Subcutaneous abdominal adipose tissue (tissue), 5 donors: ENCODE results near the gene RTN4RL2.
A peak's percentile ranks its signal among the peaks of the same experiment; 100 is the strongest.

Experiments used
- H3K27ac ChIP-seq: one replicate; pipeline ENCODE4 v1.7.0; 2013; ENCODE audit warnings: low read depth, mild to moderate bottlenecking, inconsistent platforms, low read length, moderate library complexity
- H3K27me3 ChIP-seq, 5 donors: one replicate each; pipeline ENCODE4 v1.7.0; 2013; ENCODE audit warnings: low read length in 5 of 5, inconsistent platforms in 1 of 5; ENCODE audit not compliant: control insufficient read depth in 5 of 5, insufficient read depth in 4 of 5
- H3K36me3 ChIP-seq, 5 donors: one replicate each; pipeline ENCODE4 v1.7.0; 2013; ENCODE audit warnings: low read length in 5 of 5; ENCODE audit not compliant: control insufficient read depth in 5 of 5, insufficient read depth in 5 of 5
- H3K4me1 ChIP-seq, 5 donors: one replicate each; pipeline ENCODE4 v1.7.0; 2013; ENCODE audit warnings: low read length in 5 of 5, mild to moderate bottlenecking in 3 of 5, moderate library complexity in 1 of 5; ENCODE audit not compliant: control insufficient read depth in 5 of 5, insufficient read depth in 5 of 5
- H3K4me3 ChIP-seq, 5 donors: one replicate each; pipeline ENCODE4 v1.7.0; 2013; ENCODE audit warnings: low read length in 5 of 5, low read depth in 1 of 5
- H3K9ac ChIP-seq, 5 donors: one replicate each; pipeline ENCODE4 v1.7.0; 2013; ENCODE audit warnings: low read length in 5 of 5, mild to moderate bottlenecking in 4 of 5, moderate library complexity in 3 of 5
- H3K9me3 ChIP-seq, 5 donors: one replicate each; pipeline ENCODE4 v1.7.0; 2013; ENCODE audit warnings: low read length in 5 of 5; ENCODE audit not compliant: control insufficient read depth in 5 of 5
- donor health status: healthy.
- donor health status: healthy.
- donor health status: healthy.
- donor health status: healthy.
- donor health status: healthy.

Gene RTN4RL2

DNA sequence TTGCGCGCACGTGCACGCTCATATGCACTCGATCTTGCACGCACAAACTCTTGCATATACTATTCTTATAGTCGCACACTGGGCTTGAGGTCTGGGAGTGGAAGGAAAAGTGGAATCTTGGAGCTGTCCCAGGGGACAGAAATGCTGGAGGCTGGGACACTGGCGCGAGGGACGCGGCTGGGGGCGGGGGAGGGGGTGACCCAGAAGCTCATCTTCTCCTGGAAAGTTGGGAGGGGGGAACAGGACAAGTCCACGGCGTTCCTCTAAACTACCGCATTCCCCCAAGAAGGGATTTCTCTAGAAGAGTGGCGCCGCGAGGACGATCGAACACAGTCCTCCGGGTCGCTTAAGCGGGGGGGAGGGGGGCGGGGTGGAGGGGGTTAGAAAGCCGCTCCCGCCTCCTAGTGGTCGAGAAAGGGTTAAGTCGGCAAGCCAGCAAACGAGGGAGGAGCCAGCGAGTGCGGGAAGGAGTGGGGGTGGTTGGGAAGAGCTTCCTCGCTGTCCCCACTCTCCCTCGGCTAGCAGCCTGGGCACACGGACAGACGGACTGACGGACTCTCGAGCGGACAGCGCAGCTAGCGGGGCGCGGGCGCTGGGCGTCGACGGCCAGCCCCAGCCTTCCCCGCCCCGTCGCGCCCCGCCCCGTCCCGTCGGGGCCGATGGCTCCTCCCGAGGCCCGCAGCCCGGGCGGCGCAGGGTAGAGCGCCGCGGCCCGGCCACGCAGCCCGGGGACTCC is at the start of gene RTN4RL2:
RTN4RL2 (plus strand) TSS at position 507 of the 736 bp plus-strand sequence. CDS start 338 bp downstream, outside the sequence.
- no peak within 1 kb of the TSS for H3K27ac ChIP-seq
- H3K4me3 ChIP-seq, result peak within 1 kb of the TSS; percentile 54 to 64 (median 57)
- H3K36me3 ChIP-seq, result no peaks in the 10 kb centered on the region
- peak within 1 kb of the TSS in 1 of 5 donors; percentile 39 for H3K9ac ChIP-seq
- H3K9me3 ChIP-seq, result no peaks in the 10 kb centered on the region
- peaks cover 3 to 38% (median 30%) of the 10 kb centered on the region in 5 donors for H3K4me1 ChIP-seq
- peaks cover 13 to 33% (median 21%) of the 10 kb centered on the region in 5 donors for H3K27me3 ChIP-seq

DNA sequence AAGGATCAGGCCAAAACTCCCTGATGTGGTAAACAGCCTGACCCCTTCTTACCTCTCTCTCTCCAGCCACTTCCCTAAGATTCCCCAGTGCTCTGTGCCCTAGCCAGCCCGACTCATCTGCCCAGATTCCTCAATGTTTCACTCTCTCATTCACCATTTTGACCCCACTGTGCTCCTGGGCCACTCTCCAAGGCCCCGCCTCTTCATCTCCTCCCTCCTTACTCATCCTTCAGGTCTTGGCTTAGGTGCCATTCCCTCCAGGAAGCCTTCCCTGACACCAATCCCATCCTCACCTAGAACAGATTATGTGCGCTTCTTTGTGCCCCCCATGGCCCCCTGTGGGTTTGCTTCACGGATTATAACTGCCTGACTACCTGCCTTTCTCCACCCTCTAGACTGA is 46.6 kb upstream of the RTN4RL2 start:
- Histone ChIP-seq H3K36me3 (peaks cover 10 to 75% (median 64%) of the 10 kb centered on the region in 5 donors), H3K4me1 (peaks cover 4 to 38% (median 20%) of the 10 kb centered on the region in 5 donors), H3K9me3 (no peaks in the 10 kb centered on the region), H3K4me3 (no peak overlapping the region), H3K9ac (no peak overlapping the region), H3K27ac (peak overlapping the region; percentile 24), H3K27me3 (no peaks in the 10 kb centered on the region)

DNA sequence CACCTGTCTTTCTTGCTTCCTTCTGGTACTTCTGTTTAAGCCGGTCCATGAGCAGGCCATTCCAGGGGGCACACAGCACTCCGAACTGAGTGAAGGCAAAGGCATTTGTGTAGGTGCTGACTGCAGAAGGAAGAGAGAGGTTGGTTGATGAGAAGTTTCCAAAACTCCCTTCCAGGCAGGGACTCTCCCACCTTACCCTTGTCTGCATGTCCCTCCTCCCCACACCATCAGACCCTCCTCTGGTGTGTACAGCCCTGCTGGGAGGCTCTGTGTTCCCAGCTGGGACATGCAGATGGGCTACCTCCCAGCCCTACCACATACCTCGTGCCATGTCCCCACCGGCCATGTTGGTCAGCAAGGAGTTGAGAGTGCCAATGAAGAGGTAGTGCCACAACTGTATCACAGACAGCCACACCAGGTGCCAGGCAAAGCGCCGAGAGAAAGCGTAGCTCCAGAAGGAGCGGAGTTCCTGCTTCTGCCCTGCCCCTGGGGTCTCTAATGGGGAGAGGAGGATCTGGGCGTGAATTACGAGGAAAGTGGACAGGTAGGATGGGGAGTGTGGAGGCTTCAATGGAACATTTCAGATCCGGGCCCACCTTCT is 45.6 kb upstream of the RTN4RL2 start:
- Histone ChIP-seq H3K4me3 (no peak overlapping the region), H3K27ac (no peak overlapping the region), H3K36me3 (peaks cover 10 to 74% (median 58%) of the 10 kb centered on the region in 5 donors), H3K27me3 (no peaks in the 10 kb centered on the region), H3K4me1 (peaks cover 4 to 38% (median 20%) of the 10 kb centered on the region in 5 donors), H3K9me3 (no peaks in the 10 kb centered on the region), H3K9ac (no peak overlapping the region)

DNA sequence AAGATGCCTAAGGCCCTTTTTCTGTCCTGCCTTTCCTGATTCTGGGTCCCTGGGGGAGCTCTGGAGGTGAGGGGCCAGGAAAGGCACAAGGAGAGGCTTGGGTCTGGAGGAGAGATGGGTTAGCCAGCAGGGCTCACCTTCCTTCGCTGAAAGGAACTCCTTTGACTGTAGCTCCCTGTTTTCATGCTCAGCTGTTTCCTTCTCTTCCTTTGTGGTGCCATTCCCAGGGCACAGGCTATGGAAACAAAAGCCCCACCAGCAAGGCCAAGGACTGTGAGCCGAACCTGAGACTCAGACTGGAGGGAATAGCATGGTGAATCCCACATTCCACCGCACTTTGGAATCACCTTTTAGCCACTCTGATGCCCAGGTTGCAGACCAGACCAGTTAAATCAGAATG is 43.9 kb upstream of the RTN4RL2 start:
- H3K36me3 ChIP-seq, result peaks cover 10 to 80% (median 65%) of the 10 kb centered on the region in 5 donors
- H3K4me1 ChIP-seq, result peaks cover 4 to 36% (median 20%) of the 10 kb centered on the region in 5 donors
- no peak overlapping the region for H3K9ac ChIP-seq
- no peaks in the 10 kb centered on the region for H3K9me3 ChIP-seq
- H3K27me3 ChIP-seq, result no peaks in the 10 kb centered on the region
- no peak overlapping the region for H3K4me3 ChIP-seq
- peak overlapping the region; percentile 34 for H3K27ac ChIP-seq

DNA sequence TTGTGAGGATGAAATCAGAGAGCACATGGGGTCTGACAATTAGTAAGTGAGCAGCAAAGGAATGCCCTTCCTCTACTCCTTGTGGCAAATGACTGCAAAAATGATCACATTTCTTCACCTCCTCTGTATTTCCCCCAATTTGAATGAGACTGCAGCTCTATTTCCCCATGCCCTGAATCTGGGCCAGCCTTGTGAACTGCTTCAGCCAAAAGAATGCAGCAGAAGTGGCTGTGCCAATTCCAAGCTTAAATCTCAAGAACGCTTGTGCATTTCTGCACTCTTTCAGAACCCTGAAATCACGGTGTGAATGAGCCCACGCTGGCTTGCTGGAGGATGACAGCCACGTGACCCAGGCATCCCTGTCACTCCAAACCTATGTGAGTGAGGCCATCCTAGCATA is 43.3 kb upstream of the RTN4RL2 start:
- H3K9ac ChIP-seq, result no peak overlapping the region
- H3K27ac ChIP-seq, result peak overlapping the region; percentile 34
- no peaks in the 10 kb centered on the region for H3K9me3 ChIP-seq
- H3K4me3 ChIP-seq, result no peak overlapping the region
- no peaks in the 10 kb centered on the region for H3K27me3 ChIP-seq
- peaks cover 4 to 36% (median 20%) of the 10 kb centered on the region in 5 donors for H3K4me1 ChIP-seq
- peaks cover 10 to 80% (median 65%) of the 10 kb centered on the region in 5 donors for H3K36me3 ChIP-seq

DNA sequence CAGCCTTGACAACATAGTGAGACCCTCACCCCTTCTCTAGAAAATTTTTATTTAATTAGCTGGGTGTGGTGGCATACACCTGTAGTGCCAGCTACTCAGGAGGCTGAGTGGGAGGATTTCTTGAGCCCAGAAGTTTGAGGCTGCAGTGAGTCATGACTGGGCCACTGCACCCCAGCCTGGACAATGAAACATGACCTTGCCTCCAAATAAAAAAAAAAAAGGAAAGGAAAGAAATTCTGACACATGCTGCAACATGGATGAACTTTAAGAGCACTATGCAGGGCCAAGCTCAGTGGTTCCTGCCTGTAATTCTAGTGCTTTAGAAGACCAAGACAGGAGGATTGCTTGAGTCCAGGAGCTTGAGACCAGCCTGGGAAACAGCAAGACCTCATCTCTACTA is 42.2 kb upstream of the RTN4RL2 start:
- H3K27me3 ChIP-seq, result no peaks in the 10 kb centered on the region
- H3K27ac ChIP-seq, result no peak overlapping the region
- H3K36me3 ChIP-seq, result peaks cover 6 to 84% (median 69%) of the 10 kb centered on the region in 5 donors
- no peaks in the 10 kb centered on the region for H3K9me3 ChIP-seq
- H3K9ac ChIP-seq, result no peak overlapping the region
- peaks cover 4 to 35% (median 20%) of the 10 kb centered on the region in 5 donors for H3K4me1 ChIP-seq
- no peak overlapping the region for H3K4me3 ChIP-seq

DNA sequence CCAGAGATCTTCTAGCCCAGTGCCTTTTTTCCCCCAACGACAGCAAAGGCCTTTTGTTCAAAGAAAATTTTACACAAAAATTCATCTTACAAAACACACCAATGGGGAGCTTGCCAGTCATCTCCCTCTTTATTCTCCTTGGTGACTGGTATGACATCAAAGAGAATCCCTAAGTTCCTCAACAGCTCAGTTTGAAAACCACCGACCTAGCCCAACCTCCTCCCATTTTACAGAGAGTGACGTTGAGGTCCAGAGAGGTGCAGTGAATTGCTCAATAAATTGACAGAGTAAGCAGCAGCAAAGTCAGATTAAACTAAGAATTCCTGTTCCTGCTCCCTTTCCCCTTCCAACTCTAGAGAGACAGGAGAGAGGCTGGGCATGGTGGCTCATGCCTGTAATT is 41.2 kb upstream of the RTN4RL2 start:
- H3K4me1 ChIP-seq, result peaks cover 8 to 33% (median 22%) of the 10 kb centered on the region in 5 donors
- peaks cover 3 to 80% (median 63%) of the 10 kb centered on the region in 5 donors for H3K36me3 ChIP-seq
- H3K27me3 ChIP-seq, result no peaks in the 10 kb centered on the region
- no peak overlapping the region for H3K27ac ChIP-seq
- H3K4me3 ChIP-seq, result no peak overlapping the region
- no peaks in the 10 kb centered on the region for H3K9me3 ChIP-seq
- H3K9ac ChIP-seq, result no peak overlapping the region

DNA sequence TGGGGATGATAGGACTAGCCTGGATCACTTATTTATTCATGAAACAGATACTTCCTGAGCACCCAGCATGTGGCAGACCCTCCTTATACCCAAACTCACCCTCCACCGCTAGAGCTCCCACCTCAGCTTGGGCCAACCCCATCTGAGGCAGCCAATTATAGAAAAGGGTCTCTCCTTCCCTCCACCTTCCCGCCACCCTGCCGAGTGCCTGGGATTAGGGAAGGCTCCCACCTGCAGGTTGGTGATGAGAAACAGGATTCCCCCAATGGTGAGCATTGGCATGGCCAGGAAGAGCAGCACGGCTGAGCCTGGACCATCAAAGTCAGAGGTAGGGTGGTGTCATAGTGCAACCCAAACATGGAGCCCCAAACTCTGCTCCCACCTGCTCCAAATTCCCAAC is 39.3 kb upstream of the RTN4RL2 start:
- Histone ChIP-seq H3K27me3 (no peaks in the 10 kb centered on the region), H3K9me3 (no peaks in the 10 kb centered on the region), H3K27ac (no peak overlapping the region), H3K36me3 (peaks cover 0 to 63% (median 48%) of the 10 kb centered on the region in 5 donors), H3K4me1 (peaks cover 19 to 49% (median 39%) of the 10 kb centered on the region in 5 donors), H3K9ac (no peak overlapping the region), H3K4me3 (no peak overlapping the region)

DNA sequence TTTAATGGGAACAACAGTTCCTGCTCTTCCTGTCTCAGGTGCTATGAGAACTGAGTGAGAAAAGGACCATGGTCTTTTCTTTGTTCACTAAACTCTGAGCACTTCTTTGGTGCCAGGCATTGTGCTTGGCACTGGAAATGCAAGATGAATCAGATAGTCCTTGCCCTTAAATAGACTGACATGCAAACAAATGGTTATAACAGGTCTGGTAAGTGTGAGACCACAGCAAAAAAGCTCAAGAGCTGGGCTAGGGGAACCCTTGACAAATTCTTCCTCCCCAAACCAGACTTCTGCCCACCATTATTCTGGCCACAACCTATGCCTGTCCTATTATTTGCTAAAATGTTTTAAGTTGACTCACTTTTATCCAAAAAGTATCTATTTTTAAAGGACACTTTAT is 38.5 kb upstream of the RTN4RL2 start:
- Histone ChIP-seq H3K9me3 (no peaks in the 10 kb centered on the region), H3K4me1 (peaks cover 21 to 49% (median 39%) of the 10 kb centered on the region in 5 donors), H3K36me3 (peaks cover 0 to 55% (median 42%) of the 10 kb centered on the region in 5 donors), H3K9ac (no peak overlapping the region), H3K27me3 (no peaks in the 10 kb centered on the region), H3K27ac (no peak overlapping the region), H3K4me3 (no peak overlapping the region)

DNA sequence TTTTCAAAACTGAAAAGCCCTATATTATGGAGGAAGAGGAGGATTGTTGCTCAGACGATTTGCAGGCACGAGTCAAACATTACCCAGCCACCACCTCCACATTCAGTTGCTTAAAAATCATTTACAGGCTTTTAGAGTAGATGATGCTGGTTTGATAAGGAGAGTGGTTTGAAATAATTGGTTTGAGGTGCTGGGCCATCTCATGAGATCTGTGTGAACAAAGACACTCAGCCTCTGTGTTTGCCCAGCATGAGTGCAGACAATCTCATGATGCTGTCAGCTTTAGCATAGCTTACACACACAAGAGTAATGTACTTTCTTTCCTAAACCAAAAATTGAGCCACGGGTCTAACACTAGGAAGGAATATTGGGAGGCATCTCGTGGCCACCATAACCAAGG is 37.7 kb upstream of the RTN4RL2 start:
- Histone ChIP-seq H3K27me3 (no peaks in the 10 kb centered on the region), H3K9me3 (no peaks in the 10 kb centered on the region), H3K4me3 (no peak overlapping the region), H3K27ac (peak overlapping the region; percentile 96), H3K4me1 (peaks cover 20 to 48% (median 40%) of the 10 kb centered on the region in 5 donors), H3K9ac (no peak overlapping the region), H3K36me3 (peaks cover 0 to 47% (median 33%) of the 10 kb centered on the region in 5 donors)
